ENCODE data around the gene P4HA1.

The P4HA1 gene

GRCh38 chr10:73093922-73094850 is 2.5 kb downstream of the P4HA1 start:
- DNase-seq = no peak

- no peak for DNase-seq
Observed at GRCh38 chr10:73092830-73093229, 3.8 kb downstream of the P4HA1 start.

- no peak for DNase-seq
Observed at GRCh38 chr10:73088304-73088703, 8.4 kb downstream of the P4HA1 start.

GRCh38 chr10:73086816-73087215 is 9.8 kb downstream of the P4HA1 start:
- DNase-seq = no peak

GRCh38 chr10:73084209-73084608 is 12.5 kb downstream of the P4HA1 start:
- no peak for DNase-seq

- DNase-seq = no peak
Observed at GRCh38 chr10:73083221-73083620, 13.4 kb downstream of the P4HA1 start.

GRCh38 chr10:73079779-73080541 is 16.7 kb downstream of the P4HA1 start:
- DNase-seq = no peak

GRCh38 chr10:73076360-73077183 is 20.1 kb downstream of the P4HA1 start:
- no peak for DNase-seq

- no peak for DNase-seq
Observed at GRCh38 chr10:73075829-73076228, 20.8 kb downstream of the P4HA1 start.

GRCh38 chr10:73073627-73074026 is 23.0 kb downstream of the P4HA1 start:
- DNase-seq = no peak

- no peak for DNase-seq
Observed at GRCh38 chr10:73065441-73065840, 31.2 kb downstream of the P4HA1 start.

- no peak for DNase-seq
Observed at GRCh38 chr10:73061743-73062142, 34.9 kb downstream of the P4HA1 start.

- peak; percentile 10 for DNase-seq
Observed at GRCh38 chr10:73060738-73061635, 35.7 kb downstream of the P4HA1 start.

- no peak for DNase-seq
Observed at GRCh38 chr10:73060173-73060572, 36.5 kb downstream of the P4HA1 start.

GRCh38 chr10:73058057-73058591 is 38.5 kb downstream of the P4HA1 start:
- no peak for DNase-seq

- DNase-seq = no peak
Observed at GRCh38 chr10:73054286-73054685, 42.4 kb downstream of the P4HA1 start.

- DNase-seq = no peak
Observed at GRCh38 chr10:73053275-73053674, 43.4 kb downstream of the P4HA1 start.

GRCh38 chr10:73044378-73045285 is 52.0 kb downstream of the P4HA1 start:
- DNase-seq = no peak

GRCh38 chr10:73043766-73044377 is 52.8 kb downstream of the P4HA1 start:
- no peak for DNase-seq

- no peak for DNase-seq
Observed at GRCh38 chr10:73043319-73043718, 53.3 kb downstream of the P4HA1 start.
